AG10803 (cell line): ENCODE results near the gene LMNTD2.

Source experiments
- DNase-seq: peaks from one replicate; pipeline ENCODE4 v3.0.0; 2010; ENCODE audit warnings: low read depth
- H3K4me3 ChIP-seq: 2 replicates; pipeline ENCODE4 v1.5.1; 2011; ENCODE audit warnings: mild to moderate bottlenecking, low read length, control low read depth
- TF ChIP-seq, protein P1 (sequence below): conservative IDR thresholded peaks from 2 replicates; pipeline ENCODE4 v1.5.1; 2011; ENCODE audit warnings: mild to moderate bottlenecking, low read length, control low read depth, inconsistent platforms

Gene LMNTD2

DNA sequence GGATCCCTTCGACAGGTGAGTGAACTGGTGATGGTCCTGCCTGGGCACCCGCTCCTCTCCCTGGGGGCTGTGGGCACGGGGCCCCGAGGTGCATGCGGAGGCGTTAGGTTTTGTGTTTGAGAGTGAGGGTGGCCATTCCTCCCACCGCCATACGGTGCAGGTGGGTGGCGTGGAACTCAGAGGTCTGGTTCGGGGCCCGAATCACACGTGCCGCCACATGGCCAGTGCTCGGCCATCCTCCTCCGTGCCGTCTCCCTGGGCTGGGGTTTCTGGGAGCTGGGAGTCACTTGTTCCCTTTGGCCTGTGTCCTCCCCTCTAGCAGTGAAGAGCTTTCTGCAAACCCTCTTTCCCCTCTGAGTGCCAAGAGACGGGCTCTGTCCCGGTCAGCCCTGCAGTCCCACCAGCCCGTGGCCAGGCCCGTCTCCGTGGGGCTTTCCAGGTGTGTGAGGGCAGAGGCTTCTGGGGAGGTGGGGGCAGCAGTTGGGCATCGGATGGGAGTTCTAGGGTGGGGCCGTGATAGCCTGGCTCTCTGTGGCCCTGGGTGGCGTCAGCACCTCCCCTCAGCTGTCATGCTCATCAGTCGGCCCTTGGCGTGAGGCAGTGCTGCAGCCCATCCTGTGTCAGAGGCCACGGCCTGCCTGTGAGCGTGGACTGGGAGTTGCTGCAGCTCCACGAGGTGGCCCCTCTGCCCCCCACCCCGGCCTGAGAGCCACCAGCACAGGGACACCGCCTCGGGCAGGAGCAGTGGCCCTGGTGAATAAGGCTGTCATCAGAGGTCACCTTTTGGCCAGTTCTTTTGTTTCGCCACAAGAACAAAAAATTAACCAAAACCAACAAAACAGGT lies 45.0 kb upstream of the LMNTD2 start:
- TF ChIP-seq, protein P1, sequence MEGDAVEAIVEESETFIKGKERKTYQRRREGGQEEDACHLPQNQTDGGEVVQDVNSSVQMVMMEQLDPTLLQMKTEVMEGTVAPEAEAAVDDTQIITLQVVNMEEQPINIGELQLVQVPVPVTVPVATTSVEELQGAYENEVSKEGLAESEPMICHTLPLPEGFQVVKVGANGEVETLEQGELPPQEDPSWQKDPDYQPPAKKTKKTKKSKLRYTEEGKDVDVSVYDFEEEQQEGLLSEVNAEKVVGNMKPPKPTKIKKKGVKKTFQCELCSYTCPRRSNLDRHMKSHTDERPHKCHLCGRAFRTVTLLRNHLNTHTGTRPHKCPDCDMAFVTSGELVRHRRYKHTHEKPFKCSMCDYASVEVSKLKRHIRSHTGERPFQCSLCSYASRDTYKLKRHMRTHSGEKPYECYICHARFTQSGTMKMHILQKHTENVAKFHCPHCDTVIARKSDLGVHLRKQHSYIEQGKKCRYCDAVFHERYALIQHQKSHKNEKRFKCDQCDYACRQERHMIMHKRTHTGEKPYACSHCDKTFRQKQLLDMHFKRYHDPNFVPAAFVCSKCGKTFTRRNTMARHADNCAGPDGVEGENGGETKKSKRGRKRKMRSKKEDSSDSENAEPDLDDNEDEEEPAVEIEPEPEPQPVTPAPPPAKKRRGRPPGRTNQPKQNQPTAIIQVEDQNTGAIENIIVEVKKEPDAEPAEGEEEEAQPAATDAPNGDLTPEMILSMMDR: no peak
- DNase-seq: no peak
- no peak overlapping the region for H3K4me3 ChIP-seq

DNA sequence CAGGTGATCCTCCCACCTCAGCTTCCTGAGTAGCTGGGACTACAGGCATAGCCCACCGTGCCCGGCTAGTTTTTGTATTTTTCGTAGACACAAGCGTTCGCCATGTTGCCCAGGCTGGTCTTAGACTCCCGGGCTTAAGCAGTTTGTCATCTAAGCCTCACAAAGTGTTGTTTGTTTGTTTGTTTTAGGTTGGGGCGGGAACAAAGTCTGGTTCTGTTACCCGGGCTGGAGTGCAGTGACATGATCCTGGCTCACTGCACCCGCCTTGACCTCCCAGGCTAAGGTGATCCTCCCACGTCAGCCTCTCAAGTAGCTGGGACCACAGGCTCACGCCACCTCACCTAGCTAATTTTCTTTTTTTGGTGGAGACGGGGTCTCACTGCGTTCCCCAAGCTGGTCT lies 42.6 kb upstream of the LMNTD2 start:
- no peak overlapping the region for H3K4me3 ChIP-seq
- no peak for DNase-seq
- TF ChIP-seq, protein P1: no peak

DNA sequence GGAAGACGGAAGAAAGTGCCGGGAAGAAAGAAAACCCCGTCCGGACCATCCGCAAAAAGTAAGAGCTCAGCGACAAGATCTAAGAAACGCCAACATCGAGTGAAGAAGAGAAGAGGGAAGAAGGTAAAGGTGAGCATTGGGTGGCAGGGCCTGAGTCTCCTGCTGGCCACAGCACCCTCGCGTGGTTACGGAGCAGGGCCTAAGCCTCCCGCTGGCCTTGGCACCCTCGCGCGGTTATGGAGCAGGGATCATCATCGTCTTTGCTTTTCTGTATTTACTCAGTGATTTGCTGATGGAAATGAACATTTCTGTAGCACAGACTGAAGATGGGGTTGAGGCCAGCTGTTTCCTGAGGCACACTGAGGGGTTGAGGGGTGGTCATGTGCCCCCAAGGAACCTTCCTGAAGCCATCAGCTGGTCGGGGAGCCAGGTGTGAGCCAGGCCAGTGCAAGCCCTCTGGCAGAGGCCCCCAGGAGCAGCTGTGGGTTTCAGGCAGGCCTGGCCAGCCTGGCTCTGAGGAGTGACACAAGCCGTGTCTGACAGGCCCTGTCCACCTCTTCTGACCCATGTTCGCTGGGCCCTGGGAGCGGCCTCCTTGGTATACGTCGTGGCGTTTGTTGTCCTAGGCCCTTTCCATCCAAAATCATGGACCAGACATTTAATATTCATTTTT lies 41.2 kb upstream of the LMNTD2 start:
- H3K4me3 ChIP-seq: no peak overlapping the region
- TF ChIP-seq, protein P1: no peak
- DNase-seq: no peak

DNA sequence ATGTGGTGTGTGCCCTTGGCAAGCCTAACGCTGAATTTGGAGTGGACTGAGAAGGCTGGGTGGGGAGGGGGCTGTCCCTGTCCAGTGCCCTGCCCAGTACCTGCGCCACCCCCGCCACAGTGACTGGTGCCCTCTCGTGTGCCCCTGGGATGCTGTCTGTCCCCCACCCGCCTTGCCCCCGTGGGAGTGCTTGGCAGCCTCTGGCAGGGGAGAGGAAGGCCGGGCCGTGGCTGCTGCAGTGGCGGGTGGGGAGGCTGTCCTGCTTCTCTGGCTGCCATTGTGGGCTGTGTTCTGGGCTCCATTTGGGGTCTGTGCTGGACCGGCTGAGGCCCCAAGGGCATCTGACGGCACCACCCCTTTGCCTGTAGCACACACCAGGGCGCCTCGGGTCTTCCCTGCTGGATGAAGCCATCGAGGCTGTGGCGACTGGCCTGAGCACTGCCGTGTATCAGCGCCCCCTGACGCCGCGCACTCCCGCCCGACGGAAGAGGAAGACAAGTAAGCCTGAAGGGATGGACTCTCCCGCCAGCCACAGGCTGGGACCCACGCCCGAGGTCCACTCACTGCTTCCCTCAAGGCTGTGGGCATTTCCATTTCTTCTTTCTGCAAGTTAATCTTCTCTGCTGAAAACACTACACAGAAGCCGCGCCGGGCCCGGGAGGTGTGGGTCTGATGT lies 37.6 kb upstream of the LMNTD2 start:
- TF ChIP-seq, protein P1: no peak
- H3K4me3 ChIP-seq: no peak overlapping the region
- DNase-seq: no peak

DNA sequence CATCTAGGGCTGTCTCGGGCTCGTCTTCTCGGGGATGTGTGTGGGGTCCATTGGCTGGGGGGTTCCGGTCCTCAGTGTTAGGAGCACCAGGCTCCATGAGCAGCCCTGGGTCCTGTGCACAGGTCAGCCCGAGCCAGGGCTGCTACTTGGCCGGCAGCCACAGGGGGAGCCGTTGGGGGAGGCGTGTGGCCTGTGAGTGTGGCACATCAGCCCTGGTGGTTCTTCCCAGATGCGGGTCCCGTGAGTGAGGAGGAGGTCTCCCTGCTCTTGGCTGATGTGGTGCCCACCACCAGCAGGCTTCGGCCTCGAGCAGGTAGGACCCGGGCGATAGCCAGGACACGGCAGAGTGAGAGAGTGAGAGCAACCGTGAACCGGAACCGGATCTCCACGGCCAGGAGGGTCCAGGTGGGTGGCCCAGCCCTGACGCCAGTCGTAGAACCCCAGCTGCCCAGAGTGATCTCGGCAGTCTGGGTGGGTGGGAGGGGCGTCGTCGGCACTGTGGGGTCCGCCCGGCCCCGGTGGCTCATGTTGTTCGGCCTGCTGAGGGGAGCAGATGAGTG lies 36.7 kb upstream of the LMNTD2 start:
- no peak for DNase-seq
- H3K4me3 ChIP-seq: no peak overlapping the region
- TF ChIP-seq, protein P1: no peak

DNA sequence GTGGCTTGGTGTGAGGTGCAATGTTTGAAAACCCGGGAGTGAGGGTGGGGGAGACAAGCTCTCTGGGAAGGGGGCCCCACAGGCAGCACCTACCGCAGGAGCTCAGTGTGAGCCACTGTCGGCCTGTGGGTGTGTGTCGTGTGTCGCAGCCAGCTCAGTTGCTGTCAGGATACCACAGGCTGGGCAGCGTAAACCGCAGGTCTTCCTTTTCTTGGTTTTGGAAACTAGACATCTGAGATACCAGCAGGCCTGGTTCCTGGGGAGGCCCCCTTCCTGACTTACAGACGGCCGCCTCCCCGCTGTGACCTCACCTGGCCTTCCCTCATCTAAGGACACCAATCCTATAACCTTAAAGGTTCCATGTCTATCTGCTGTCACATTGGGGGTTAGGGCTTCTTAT lies 35.8 kb upstream of the LMNTD2 start:
- TF ChIP-seq, protein P1: no peak
- no peak overlapping the region for H3K4me3 ChIP-seq
- DNase-seq: no peak
